ENCODE results near the gene RPL36. TPM values are rescaled to one million over a fixed set of nuclear protein-coding genes. Genes with fewer than 3 reads are reported as not detected.

RPL36 gene
- polyA plus RNA-seq, 1 donor (not counting 4 experiments of a cell fraction or from before 2014, with no cell fraction given): 636 TPM

DNA sequence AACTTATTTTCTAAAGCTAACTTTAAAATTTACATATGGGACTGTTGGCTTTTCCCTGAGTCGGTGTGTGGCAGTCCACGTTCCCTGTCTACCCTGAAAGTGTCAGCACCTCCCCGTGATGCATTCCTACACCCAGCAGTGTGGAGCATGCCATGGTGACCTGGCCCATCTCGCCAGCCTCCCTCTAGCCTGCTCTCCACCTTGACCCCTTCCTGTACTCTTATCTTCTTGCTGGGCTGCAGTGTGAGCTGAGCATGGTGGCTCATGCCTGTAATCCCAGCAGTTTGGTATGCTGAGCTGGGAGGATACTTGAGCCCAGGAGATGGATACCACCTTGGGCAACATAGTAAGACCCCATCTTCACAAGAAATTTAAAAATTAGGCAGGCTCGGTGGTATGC, 35.2 kb upstream of the RPL36 start:
- H2AFZ ChIP-seq (ENCODE audit: control insufficient read depth, low read length): no peak overlapping the region
- dilution Hi-C loops (cut with MboI; ENCODE audit: extremely low pct_ligation_motif_present, low sequenced_read_pairs): no loop called here
- H4K20me1 ChIP-seq (ENCODE audit: control insufficient read depth, extremely low read depth, insufficient read depth, low read length): peaks cover 1% of the 10 kb centered on the region
- H3K9me1 ChIP-seq (ENCODE audit: control insufficient read depth, extremely low read depth, insufficient read depth, low read length): no peaks in the 10 kb centered on the region
- no peaks in the 10 kb centered on the region for H3K27me3 ChIP-seq (ENCODE audit: control insufficient read depth, extremely low read depth, insufficient read depth, low read length)
- no peaks in the 10 kb centered on the region for H3K9me3 ChIP-seq (ENCODE audit: control insufficient read depth, low read depth, low read length)
- H3K79me2 ChIP-seq (ENCODE audit: control insufficient read depth, insufficient read depth, low read length): peaks cover 4% of the 10 kb centered on the region
- FAIRE-seq (no peak), DNase-seq (ENCODE audit: low read depth, low spot score) (no peak)
- no peak overlapping the region for H3K27ac ChIP-seq (ENCODE audit: control insufficient read depth, insufficient read depth, low read length)
- no peak overlapping the region for H3K4me2 ChIP-seq (ENCODE audit: control insufficient read depth, extremely low read depth, insufficient read depth, low read depth, low read length)
- peaks cover 43 to 62% of the 10 kb centered on the region in 2 experiments for H3K36me3 ChIP-seq (ENCODE audit: control insufficient read depth in 2 of 2, extremely low read depth in 1 of 2, insufficient read depth in 2 of 2, low read length in 2 of 2)
- H3K9ac ChIP-seq (ENCODE audit: control insufficient read depth, extremely low read depth, insufficient read depth, low read length): no peak overlapping the region
- no peaks in the 10 kb centered on the region for H3K4me1 ChIP-seq (ENCODE audit: control insufficient read depth, extremely low read depth, insufficient read depth, low read length)
- TF ChIP-seq EZH2 (IDR thresholded peaks at IDR 0.05; ENCODE audit: low read length): no peak
- H3K4me3 ChIP-seq (ENCODE audit: control insufficient read depth in 2 of 3, extremely low read depth in 1 of 3, insufficient read depth in 2 of 3, low read depth in 1 of 3, low read length in 3 of 3): no peak overlapping the region

DNA sequence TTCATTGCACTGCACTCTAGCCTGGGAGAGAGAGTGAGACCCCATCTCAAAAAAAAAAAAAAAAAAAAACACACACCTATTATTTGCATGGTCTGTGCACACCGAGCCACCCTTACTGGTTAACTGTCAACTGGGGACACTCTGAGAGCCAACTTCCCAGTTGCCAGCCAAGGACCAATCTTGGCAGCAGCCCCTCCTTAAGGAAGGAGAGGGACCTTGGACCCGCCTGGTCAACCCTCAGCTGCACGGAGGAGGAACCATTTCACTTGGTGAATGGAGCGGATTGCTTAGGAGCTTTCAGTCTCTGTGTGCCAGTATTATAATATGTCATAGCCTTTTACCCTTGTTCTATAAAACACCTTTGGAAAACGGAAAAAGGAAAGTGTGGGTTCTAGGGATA, 34.7 kb upstream of the RPL36 start:
- H3K36me3 ChIP-seq (ENCODE audit: control insufficient read depth in 2 of 2, extremely low read depth in 1 of 2, insufficient read depth in 2 of 2, low read length in 2 of 2): peaks cover 44 to 63% of the 10 kb centered on the region in 2 experiments
- no peak overlapping the region for H3K4me2 ChIP-seq (ENCODE audit: control insufficient read depth, extremely low read depth, insufficient read depth, low read depth, low read length)
- no peaks in the 10 kb centered on the region for H3K9me1 ChIP-seq (ENCODE audit: control insufficient read depth, extremely low read depth, insufficient read depth, low read length)
- no peaks in the 10 kb centered on the region for H4K20me1 ChIP-seq (ENCODE audit: control insufficient read depth, extremely low read depth, insufficient read depth, low read length)
- no peaks in the 10 kb centered on the region for H3K9me3 ChIP-seq (ENCODE audit: control insufficient read depth, low read depth, low read length)
- H3K27ac ChIP-seq (ENCODE audit: control insufficient read depth, insufficient read depth, low read length): no peak overlapping the region
- H3K4me3 ChIP-seq (ENCODE audit: control insufficient read depth in 2 of 3, extremely low read depth in 1 of 3, insufficient read depth in 2 of 3, low read depth in 1 of 3, low read length in 3 of 3): no peak overlapping the region
- FAIRE-seq: no peak
- no peaks in the 10 kb centered on the region for H3K27me3 ChIP-seq (ENCODE audit: control insufficient read depth, extremely low read depth, insufficient read depth, low read length)
- no peaks in the 10 kb centered on the region for H3K4me1 ChIP-seq (ENCODE audit: control insufficient read depth, extremely low read depth, insufficient read depth, low read length)
- peaks cover 3% of the 10 kb centered on the region for H3K79me2 ChIP-seq (ENCODE audit: control insufficient read depth, insufficient read depth, low read length)
- H2AFZ ChIP-seq (ENCODE audit: control insufficient read depth, low read length): no peak overlapping the region
- TF ChIP-seq CTCF (optimal IDR thresholded peaks at IDR 0.05 in 1 of 3, IDR thresholded peaks at IDR 0.05 in 1 of 3, conservative IDR thresholded peaks at IDR 0.05 in 1 of 3; ENCODE audit: extremely low read depth in 1 of 3, insufficient read depth in 2 of 3, low read length in 3 of 3) (no peak), EZH2 (IDR thresholded peaks at IDR 0.05; ENCODE audit: low read length) (no peak)
- dilution Hi-C loops (cut with MboI; ENCODE audit: extremely low pct_ligation_motif_present, low sequenced_read_pairs): no loop called here
- no peak overlapping the region for H3K9ac ChIP-seq (ENCODE audit: control insufficient read depth, extremely low read depth, insufficient read depth, low read length)
- no peak for DNase-seq (ENCODE audit: low read depth, low spot score)

DNA sequence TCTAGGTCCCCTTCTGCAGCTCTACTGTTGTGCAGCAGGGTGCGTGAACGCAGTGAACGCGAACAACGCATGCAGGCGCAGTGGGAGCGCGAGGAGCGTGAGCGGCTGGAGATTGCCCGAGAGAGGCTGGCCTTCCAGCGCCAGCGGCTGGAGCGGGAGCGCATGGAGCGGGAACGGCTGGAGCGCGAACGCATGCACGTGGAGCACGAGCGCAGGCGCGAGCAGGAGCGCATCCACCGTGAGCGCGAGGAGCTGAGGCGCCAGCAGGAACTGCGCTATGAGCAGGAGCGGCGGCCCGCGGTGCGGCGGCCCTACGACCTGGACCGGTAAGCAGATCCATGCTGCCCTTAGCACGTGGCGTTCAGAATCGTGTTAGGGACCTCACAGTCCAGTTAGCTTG, 28.6 kb upstream of the RPL36 start:
- dilution Hi-C loops (cut with MboI; ENCODE audit: extremely low pct_ligation_motif_present, low sequenced_read_pairs): no loop called here
- Histone ChIP-seq H3K4me1 (ENCODE audit: control insufficient read depth, extremely low read depth, insufficient read depth, low read length) (no peaks in the 10 kb centered on the region), H3K9me3 (ENCODE audit: control insufficient read depth, low read depth, low read length) (no peaks in the 10 kb centered on the region), H3K36me3 (ENCODE audit: control insufficient read depth in 2 of 2, extremely low read depth in 1 of 2, insufficient read depth in 2 of 2, low read length in 2 of 2) (peaks cover 43 to 46% of the 10 kb centered on the region in 2 experiments), H2AFZ (ENCODE audit: control insufficient read depth, low read length) (no peak overlapping the region), H3K9ac (ENCODE audit: control insufficient read depth, extremely low read depth, insufficient read depth, low read length) (no peak overlapping the region), H3K27me3 (ENCODE audit: control insufficient read depth, extremely low read depth, insufficient read depth, low read length) (no peaks in the 10 kb centered on the region), H3K4me3 (ENCODE audit: control insufficient read depth in 2 of 3, extremely low read depth in 1 of 3, insufficient read depth in 2 of 3, low read depth in 1 of 3, low read length in 3 of 3) (no peak overlapping the region), H3K9me1 (ENCODE audit: control insufficient read depth, extremely low read depth, insufficient read depth, low read length) (no peaks in the 10 kb centered on the region), H3K4me2 (ENCODE audit: control insufficient read depth, extremely low read depth, insufficient read depth, low read depth, low read length) (no peak overlapping the region), H4K20me1 (ENCODE audit: control insufficient read depth, extremely low read depth, insufficient read depth, low read length) (no peaks in the 10 kb centered on the region), H3K27ac (ENCODE audit: control insufficient read depth, insufficient read depth, low read length) (no peak overlapping the region), H3K79me2 (ENCODE audit: control insufficient read depth, insufficient read depth, low read length) (no peaks in the 10 kb centered on the region)
- TF ChIP-seq CTCF (optimal IDR thresholded peaks at IDR 0.05 in 1 of 3, IDR thresholded peaks at IDR 0.05 in 1 of 3, conservative IDR thresholded peaks at IDR 0.05 in 1 of 3; ENCODE audit: extremely low read depth in 1 of 3, insufficient read depth in 2 of 3, low read length in 3 of 3) (no peak), EZH2 (IDR thresholded peaks at IDR 0.05; ENCODE audit: low read length) (no peak)
- FAIRE-seq: no peak
- no peak for DNase-seq (ENCODE audit: low read depth, low spot score)
